SK-N-SH (cell line): ENCODE results near the gene SLC16A11. TPM values are rescaled to one million over a fixed set of nuclear protein-coding genes. Genes with fewer than 3 reads are reported as not detected.

Experiments used
- CTCF ChIA-PET: fragments of 300-600, 350-600 bp; formaldehyde crosslinking; extraction: SDS; loops from one replicate; lab custom pipeline; 2021; lab: Yijun Ruan, JAX
- POLR2A ChIA-PET: fragments of 350-600 bp; sonication (Branson Sonifier 250); formaldehyde crosslinking; extraction: SDS; loops from one replicate; lab custom pipeline; 2020; ENCODE audit warnings: antibody characterized with exemption, inconsistent platforms; lab: Yijun Ruan, JAX
- DNase-seq: peaks from one replicate; pipeline ENCODE4 v3.0.0; 2012
- H2AFZ ChIP-seq: fragments of 200-600 bp; sonication (generic); 2 replicates; pipeline ENCODE4 v1.8.1; 2016; ENCODE audit warnings: antibody characterized with exemption, mild to moderate bottlenecking, low read depth
- H3F3A ChIP-seq: fragments of 200-600 bp; sonication (generic); replicated peaks from 2 replicates; pipeline ENCODE3; 2016; ENCODE audit warnings: antibody characterized with exemption, mild to moderate bottlenecking; ENCODE audit not compliant: insufficient read depth
- H3K27ac ChIP-seq, 2 experiments: fragments of 200-500 bp in 1 of 2; fragments of 200-600 bp in 1 of 2; sonication (Bioruptor generic) in 1 of 2; sonication (generic), shearing (Covaris generic) in 1 of 2; 2 replicates each; pipeline versions ENCODE4 v1.5.1 to v1.6.1; 2014 to 2016; ENCODE audit warnings: low read depth in 2 of 2, inconsistent platforms in 1 of 2, low read length in 1 of 2, mild to moderate bottlenecking in 1 of 2, mixed read lengths in 1 of 2
- H3K27me3 ChIP-seq: fragments of 200-600 bp; sonication (generic), shearing (Covaris generic); 2 replicates; pipeline ENCODE4 v1.6.1; 2016; ENCODE audit warnings: mixed run types; ENCODE audit not compliant: insufficient read depth
- H3K36me3 ChIP-seq, 2 experiments: fragments of 200-500 bp in 1 of 2; fragments of 200-600 bp in 1 of 2; sonication (Bioruptor generic) in 1 of 2; sonication (generic) in 1 of 2; replicated peaks in 1 of 2; 2 replicates each; pipeline versions ENCODE3 to v1.5.1; 2014 to 2016; ENCODE audit warnings: low read length in 1 of 2, mild to moderate bottlenecking in 1 of 2; ENCODE audit not compliant: insufficient read depth in 2 of 2, control insufficient read depth in 1 of 2
- H3K4me1 ChIP-seq, 2 experiments: fragments of 200-500 bp in 1 of 2; fragments of 200-600 bp in 1 of 2; sonication (Bioruptor generic) in 1 of 2; sonication (generic), shearing (Covaris generic) in 1 of 2; 2 replicates each; pipeline versions ENCODE4 v1.5.1 to v1.6.1; 2014 to 2016; ENCODE audit warnings: low read depth in 1 of 2, low read length in 1 of 2, mixed run types in 1 of 2; ENCODE audit not compliant: insufficient read depth in 2 of 2, control insufficient read depth in 1 of 2
- H3K4me2 ChIP-seq: fragments of 200-600 bp; sonication (generic), shearing (Covaris generic); 2 replicates; pipeline ENCODE4 v1.6.1; 2017; ENCODE audit warnings: mixed run types
- H3K4me3 ChIP-seq, 2 experiments: fragments of 200-500 bp in 1 of 2; fragments of 200-600 bp in 1 of 2; sonication (Bioruptor generic) in 1 of 2; sonication (generic), shearing (Covaris generic) in 1 of 2; 2 replicates each; pipeline versions ENCODE4 v1.5.1 to v1.8.1; 2014 to 2016; ENCODE audit warnings: low read depth in 2 of 2, inconsistent platforms in 1 of 2, low read length in 1 of 2, mild to moderate bottlenecking in 1 of 2, mixed read lengths in 1 of 2, moderate library complexity in 1 of 2
- H3K79me2 ChIP-seq: fragments of 200-600 bp; sonication (generic); 2 replicates; pipeline ENCODE4 v1.8.1; 2017; ENCODE audit warnings: mild to moderate bottlenecking; ENCODE audit not compliant: insufficient read depth
- H3K9ac ChIP-seq: fragments of 200-600 bp; sonication (generic); 2 replicates; pipeline ENCODE4 v1.6.1; 2017; ENCODE audit warnings: mixed run types
- H3K9me2 ChIP-seq: fragments of 200-600 bp; sonication (generic); 2 replicates; pipeline ENCODE4 v1.6.1; 2017; ENCODE audit warnings: mixed run types
- H3K9me3 ChIP-seq: fragments of 200-600 bp; sonication (generic); 2 replicates; pipeline ENCODE4 v1.6.1; 2017; ENCODE audit warnings: mixed run types, mild to moderate bottlenecking, moderate library complexity
- H4K20me1 ChIP-seq: fragments of 200-600 bp; sonication (generic); 2 replicates; pipeline ENCODE4 v1.6.1; 2017; ENCODE audit warnings: mild to moderate bottlenecking, mixed run types; ENCODE audit not compliant: insufficient read depth
- CHD2 ChIP-seq: fragments of 150-350 bp; IDR thresholded peaks from 2 replicates; pipeline ENCODE4 v1.6.1; 2018; ENCODE audit warnings: low read length; ENCODE audit not compliant: partially characterized antibody
- FOXJ3 ChIP-seq: sonication (generic); formaldehyde crosslinking; IDR thresholded peaks from 2 replicates; pipeline ENCODE4 v1.5.1; 2020; ENCODE audit warnings: mild to moderate bottlenecking, missing genetic modification reagents
- FOXM1 ChIP-seq: IDR thresholded peaks from 2 replicates; pipeline ENCODE4 v1.4.0; 2012; ENCODE audit warnings: low read depth, mild to moderate bottlenecking
- GATA2 ChIP-seq: sonication (generic); formaldehyde crosslinking; IDR thresholded peaks from 2 replicates; pipeline ENCODE4 v1.5.0; 2020; ENCODE audit warnings: mild to moderate bottlenecking, missing genetic modification reagents
- JUND ChIP-seq: IDR thresholded peaks from 2 replicates; pipeline ENCODE4 v1.4.0; 2012
- MEF2A ChIP-seq: IDR thresholded peaks from 2 replicates; pipeline ENCODE4 v1.4.0; 2012; ENCODE audit warnings: low read depth, borderline replicate concordance
- MXI1 ChIP-seq: IDR thresholded peaks from 2 replicates; pipeline ENCODE4 v1.6.1; 2012; ENCODE audit warnings: mild to moderate bottlenecking, low read depth, low read length, improper control_type of control experiment
- POLR2AphosphoS5 ChIP-seq: IDR thresholded peaks from 2 replicates; pipeline ENCODE4 v1.6.1; 2012; ENCODE audit warnings: low read depth, low read length
- RAD21 ChIP-seq: IDR thresholded peaks from 2 replicates; pipeline ENCODE4 v1.6.1; 2012; ENCODE audit warnings: mild to moderate bottlenecking, low read length
- RFX5 ChIP-seq: IDR thresholded peaks from 2 replicates; pipeline ENCODE4 v1.6.1; 2012; ENCODE audit warnings: mild to moderate bottlenecking, improper control_type of control experiment, low read length
- SIN3A ChIP-seq: IDR thresholded peaks from 2 replicates; pipeline ENCODE4 v1.6.1; 2012; ENCODE audit warnings: low read depth, mild to moderate bottlenecking, low read length, moderate library complexity, borderline replicate concordance
- SMC3 ChIP-seq: IDR thresholded peaks from 2 replicates; pipeline ENCODE4 v1.6.1; 2012; ENCODE audit warnings: low read depth, low read length, improper control_type of control experiment
- TAF1 ChIP-seq: IDR thresholded peaks from 2 replicates; pipeline ENCODE4 v1.6.1; 2012; ENCODE audit warnings: low read depth, mild to moderate bottlenecking, low read length, moderate library complexity, borderline replicate concordance
- TEAD4 ChIP-seq: IDR thresholded peaks from 2 replicates; pipeline ENCODE4 v1.4.0; 2012; ENCODE audit warnings: mild to moderate bottlenecking, borderline replicate concordance; ENCODE audit not compliant: insufficient read depth
- YY1 ChIP-seq: IDR thresholded peaks from 2 replicates; pipeline ENCODE4 v1.4.0; 2012; ENCODE audit warnings: low read depth, mild to moderate bottlenecking
- WGBS: methylation state at CpG from one replicate; pipeline ENCODE4 v1.1.6; 2017; ENCODE audit warnings: low lambda C conversion rate; 5-methylcytosine and 5-hydroxymethylcytosine counted together
- polyA plus RNA-seq, 3 experiments: library from polyadenylated mRNA; depleted of rRNA; stranded (reverse); fragments of >200 nt; gene quantifications; 2 replicates each; pipeline ENCODE4 v1.2.3, GENCODE V29; 2012
- TF ChIP-seq, protein P1 (sequence below): fragments of 200-600 bp; sonication (generic); IDR thresholded peaks from 2 replicates; pipeline ENCODE4 v1.6.1; 2017; ENCODE audit warnings: antibody characterized with exemption, mild to moderate bottlenecking, moderate library complexity
- TF ChIP-seq, protein P2 (sequence below): IDR thresholded peaks from 2 replicates; pipeline ENCODE4; 2012
- TF ChIP-seq, protein P3 (sequence below): IDR thresholded peaks from 2 replicates; pipeline ENCODE4 v1.6.1; 2012; ENCODE audit warnings: mild to moderate bottlenecking, low read depth, low read length, moderate library complexity
- TF ChIP-seq, protein P4 (sequence below): fragments of 150-350 bp; IDR thresholded peaks from 2 replicates; pipeline ENCODE4 v1.6.1; 2017; ENCODE audit warnings: antibody characterized with exemption, low read length, low read depth, borderline replicate concordance

SLC16A11 gene
- polyA plus RNA-seq, 1 of the 3 experiments (the other 2 are of a cell fraction): 0.12 TPM

DNA sequence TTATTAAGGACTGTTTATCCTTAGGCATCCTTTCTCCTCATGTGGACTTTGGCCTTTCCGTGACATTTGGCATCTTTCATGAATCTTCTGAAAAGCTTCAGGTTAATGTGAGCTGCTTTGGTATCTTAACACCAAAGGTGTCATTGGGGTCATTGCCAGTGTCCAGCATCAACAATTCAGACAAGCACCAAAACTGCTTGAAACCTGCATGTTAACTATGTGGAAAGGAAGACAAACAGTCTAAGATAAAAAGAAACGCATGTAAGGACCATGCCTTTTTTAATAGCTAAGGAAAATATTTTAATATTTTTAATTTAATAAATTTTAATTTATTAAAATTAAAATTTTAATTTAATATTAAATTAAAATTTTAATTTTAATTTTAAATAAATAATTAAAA is 40.1 kb downstream of the SLC16A11 start:
- Histone ChIP-seq H4K20me1 (peaks cover 3% of the 10 kb centered on the region; the same call in 1 of the 2 replicates), H3K4me2 (no peak overlapping the region), H3K4me3 (no peak overlapping the region), H3K36me3 (peaks cover 20 to 37% of the 10 kb centered on the region in 2 experiments), H3K9me3 (no peaks in the 10 kb centered on the region), H3K9ac (no peak overlapping the region)
- CTCF ChIA-PET: interaction anchor here (0.5 to 7.0 kb wide), 17 partner anchors 8 to 1413 kb away, joined by 3 to 72 read pairs (median 6); partner anchors contain the start of genes ALOX12, BCL6B and RNASEK
- DNase-seq: no peak
- TF ChIP-seq JUND: no peak
- no peak for TF ChIP-seq TAF1
- TF ChIP-seq FOXJ3 (CRISPR knock-in tag): no peak
- TF ChIP-seq POLR2AphosphoS5: no peak
- TF ChIP-seq RFX5: no peak
- TF ChIP-seq GATA2 (CRISPR knock-in tag): no peak
- TF ChIP-seq MEF2A: no peak
- no peak for TF ChIP-seq TEAD4
- TF ChIP-seq, protein P1, sequence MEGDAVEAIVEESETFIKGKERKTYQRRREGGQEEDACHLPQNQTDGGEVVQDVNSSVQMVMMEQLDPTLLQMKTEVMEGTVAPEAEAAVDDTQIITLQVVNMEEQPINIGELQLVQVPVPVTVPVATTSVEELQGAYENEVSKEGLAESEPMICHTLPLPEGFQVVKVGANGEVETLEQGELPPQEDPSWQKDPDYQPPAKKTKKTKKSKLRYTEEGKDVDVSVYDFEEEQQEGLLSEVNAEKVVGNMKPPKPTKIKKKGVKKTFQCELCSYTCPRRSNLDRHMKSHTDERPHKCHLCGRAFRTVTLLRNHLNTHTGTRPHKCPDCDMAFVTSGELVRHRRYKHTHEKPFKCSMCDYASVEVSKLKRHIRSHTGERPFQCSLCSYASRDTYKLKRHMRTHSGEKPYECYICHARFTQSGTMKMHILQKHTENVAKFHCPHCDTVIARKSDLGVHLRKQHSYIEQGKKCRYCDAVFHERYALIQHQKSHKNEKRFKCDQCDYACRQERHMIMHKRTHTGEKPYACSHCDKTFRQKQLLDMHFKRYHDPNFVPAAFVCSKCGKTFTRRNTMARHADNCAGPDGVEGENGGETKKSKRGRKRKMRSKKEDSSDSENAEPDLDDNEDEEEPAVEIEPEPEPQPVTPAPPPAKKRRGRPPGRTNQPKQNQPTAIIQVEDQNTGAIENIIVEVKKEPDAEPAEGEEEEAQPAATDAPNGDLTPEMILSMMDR: no peak
- TF ChIP-seq, protein P2, sequence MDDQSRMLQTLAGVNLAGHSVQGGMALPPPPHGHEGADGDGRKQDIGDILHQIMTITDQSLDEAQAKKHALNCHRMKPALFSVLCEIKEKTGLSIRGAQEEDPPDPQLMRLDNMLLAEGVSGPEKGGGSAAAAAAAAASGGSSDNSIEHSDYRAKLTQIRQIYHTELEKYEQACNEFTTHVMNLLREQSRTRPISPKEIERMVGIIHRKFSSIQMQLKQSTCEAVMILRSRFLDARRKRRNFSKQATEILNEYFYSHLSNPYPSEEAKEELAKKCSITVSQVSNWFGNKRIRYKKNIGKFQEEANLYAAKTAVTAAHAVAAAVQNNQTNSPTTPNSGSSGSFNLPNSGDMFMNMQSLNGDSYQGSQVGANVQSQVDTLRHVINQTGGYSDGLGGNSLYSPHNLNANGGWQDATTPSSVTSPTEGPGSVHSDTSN: no peak
- no peak for TF ChIP-seq SMC3
- TF ChIP-seq, all 33 proteins: peak for 0
- peaks cover 26% of the 10 kb centered on the region for H3K79me2 ChIP-seq
- no peaks in the 10 kb centered on the region for H3K9me2 ChIP-seq
- H3K27me3 ChIP-seq: no peaks in the 10 kb centered on the region
- H2AFZ ChIP-seq: no peak overlapping the region
- peaks cover 4% of the 10 kb centered on the region for H3F3A ChIP-seq
- POLR2A ChIA-PET: no interaction called here
- no peaks in the 10 kb centered on the region; a peak in 1 of 4 replicates for H3K4me1 ChIP-seq
- no peak overlapping the region for H3K27ac ChIP-seq
- 93% methylated on average over 2 of the region's 2 CpGs for WGBS

DNA sequence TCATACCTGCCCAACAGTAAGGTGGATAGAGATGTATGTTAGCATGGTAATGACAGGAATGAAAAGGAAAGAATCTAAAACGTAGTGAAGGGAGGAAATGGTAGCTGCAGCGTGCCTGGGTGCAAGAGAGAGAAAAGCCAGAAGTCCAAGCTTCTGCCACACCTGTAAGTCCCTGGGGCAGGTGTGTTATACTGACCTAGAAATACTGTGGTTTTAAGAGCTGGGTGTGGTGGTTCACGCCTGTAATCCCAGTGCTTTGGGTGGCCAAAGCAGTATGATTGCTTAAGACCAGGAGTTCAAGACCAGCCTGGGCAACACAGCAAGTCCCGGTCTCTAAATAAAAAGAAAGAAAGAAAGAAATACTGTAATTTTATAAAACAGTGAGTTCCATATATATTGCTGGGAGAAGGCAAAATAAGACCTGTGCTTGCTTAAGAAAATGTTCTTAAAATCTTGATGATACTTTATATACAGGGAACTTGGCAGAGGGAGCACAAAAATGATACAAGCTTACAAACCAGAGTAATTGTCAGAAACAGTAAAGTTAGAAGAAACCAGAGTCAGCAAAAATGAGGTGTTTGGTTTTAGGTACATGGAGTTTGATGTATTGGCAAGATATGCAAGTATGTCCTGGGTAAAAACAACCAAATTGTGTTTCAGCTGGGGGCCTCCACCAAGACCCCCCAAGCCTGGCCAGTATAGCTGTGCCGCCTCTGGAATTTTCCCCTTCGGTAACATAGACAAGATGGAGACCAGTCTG is 41.4 kb downstream of the SLC16A11 start:
- H3K79me2 ChIP-seq: peaks cover 15% of the 10 kb centered on the region; the same call in 1 of the 2 replicates
- H3K36me3 ChIP-seq: peaks cover 21 to 39% of the 10 kb centered on the region in 2 experiments
- no peak overlapping the region for H2AFZ ChIP-seq
- no peak overlapping the region for H3K4me3 ChIP-seq
- no peak for DNase-seq
- H3K9me2 ChIP-seq: no peaks in the 10 kb centered on the region
- no peak overlapping the region for H3K4me2 ChIP-seq
- no peak overlapping the region for H3K9ac ChIP-seq
- WGBS: 95% methylated on average over 6 of the region's 6 CpGs
- peaks cover 0 to 3% of the 10 kb centered on the region in 2 experiments; a peak in 1 of 4 replicates for H3K4me1 ChIP-seq
- no peaks in the 10 kb centered on the region for H3K27me3 ChIP-seq
- H4K20me1 ChIP-seq: peaks cover 3% of the 10 kb centered on the region; the same call in 1 of the 2 replicates
- CTCF ChIA-PET: interaction anchor here (0.7 to 7.0 kb wide), 7 partner anchors 18 to 1318 kb away, joined by 3 to 72 read pairs (median 17); no protein-coding TSS in a partner anchor
- POLR2A ChIA-PET: no interaction called here
- H3F3A ChIP-seq: peaks cover 4% of the 10 kb centered on the region
- H3K9me3 ChIP-seq: no peaks in the 10 kb centered on the region
- H3K27ac ChIP-seq: no peak overlapping the region
- TF ChIP-seq POLR2AphosphoS5: no peak
- no peak for TF ChIP-seq FOXJ3 (CRISPR knock-in tag)
- no peak for TF ChIP-seq SIN3A
- TF ChIP-seq RAD21: no peak
- TF ChIP-seq MXI1: no peak
- TF ChIP-seq CHD2: no peak
- TF ChIP-seq, protein P3, sequence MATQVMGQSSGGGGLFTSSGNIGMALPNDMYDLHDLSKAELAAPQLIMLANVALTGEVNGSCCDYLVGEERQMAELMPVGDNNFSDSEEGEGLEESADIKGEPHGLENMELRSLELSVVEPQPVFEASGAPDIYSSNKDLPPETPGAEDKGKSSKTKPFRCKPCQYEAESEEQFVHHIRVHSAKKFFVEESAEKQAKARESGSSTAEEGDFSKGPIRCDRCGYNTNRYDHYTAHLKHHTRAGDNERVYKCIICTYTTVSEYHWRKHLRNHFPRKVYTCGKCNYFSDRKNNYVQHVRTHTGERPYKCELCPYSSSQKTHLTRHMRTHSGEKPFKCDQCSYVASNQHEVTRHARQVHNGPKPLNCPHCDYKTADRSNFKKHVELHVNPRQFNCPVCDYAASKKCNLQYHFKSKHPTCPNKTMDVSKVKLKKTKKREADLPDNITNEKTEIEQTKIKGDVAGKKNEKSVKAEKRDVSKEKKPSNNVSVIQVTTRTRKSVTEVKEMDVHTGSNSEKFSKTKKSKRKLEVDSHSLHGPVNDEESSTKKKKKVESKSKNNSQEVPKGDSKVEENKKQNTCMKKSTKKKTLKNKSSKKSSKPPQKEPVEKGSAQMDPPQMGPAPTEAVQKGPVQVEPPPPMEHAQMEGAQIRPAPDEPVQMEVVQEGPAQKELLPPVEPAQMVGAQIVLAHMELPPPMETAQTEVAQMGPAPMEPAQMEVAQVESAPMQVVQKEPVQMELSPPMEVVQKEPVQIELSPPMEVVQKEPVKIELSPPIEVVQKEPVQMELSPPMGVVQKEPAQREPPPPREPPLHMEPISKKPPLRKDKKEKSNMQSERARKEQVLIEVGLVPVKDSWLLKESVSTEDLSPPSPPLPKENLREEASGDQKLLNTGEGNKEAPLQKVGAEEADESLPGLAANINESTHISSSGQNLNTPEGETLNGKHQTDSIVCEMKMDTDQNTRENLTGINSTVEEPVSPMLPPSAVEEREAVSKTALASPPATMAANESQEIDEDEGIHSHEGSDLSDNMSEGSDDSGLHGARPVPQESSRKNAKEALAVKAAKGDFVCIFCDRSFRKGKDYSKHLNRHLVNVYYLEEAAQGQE: no peak
- no peak for TF ChIP-seq MEF2A
- TF ChIP-seq, protein P4, sequence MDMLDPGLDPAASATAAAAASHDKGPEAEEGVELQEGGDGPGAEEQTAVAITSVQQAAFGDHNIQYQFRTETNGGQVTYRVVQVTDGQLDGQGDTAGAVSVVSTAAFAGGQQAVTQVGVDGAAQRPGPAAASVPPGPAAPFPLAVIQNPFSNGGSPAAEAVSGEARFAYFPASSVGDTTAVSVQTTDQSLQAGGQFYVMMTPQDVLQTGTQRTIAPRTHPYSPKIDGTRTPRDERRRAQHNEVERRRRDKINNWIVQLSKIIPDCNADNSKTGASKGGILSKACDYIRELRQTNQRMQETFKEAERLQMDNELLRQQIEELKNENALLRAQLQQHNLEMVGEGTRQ: no peak
- TF ChIP-seq FOXM1: no peak
- no peak for TF ChIP-seq TEAD4
- no peak for TF ChIP-seq YY1
